H9 (cell line): ENCODE results near the gene CBLL1. TPM values are rescaled to one million over a fixed set of nuclear protein-coding genes. Genes with fewer than 3 reads are reported as not detected.

ENCODE experiments used
- DNase-seq: peaks from one replicate; pipeline ENCODE4 v3.0.0-alpha.2; 2017
- H2AFZ ChIP-seq: one replicate; pipeline ENCODE4 v1.6.1; 2013; ENCODE audit warnings: mild to moderate bottlenecking, low read length, control low read depth, moderate library complexity
- H2AK5ac ChIP-seq: 2 replicates; pipeline ENCODE4 v1.6.1; 2013; ENCODE audit warnings: low read length, control low read depth, mixed read lengths; ENCODE audit not compliant: insufficient read length
- H2BK120ac ChIP-seq: one replicate; pipeline ENCODE4 v1.6.1; 2013; ENCODE audit warnings: low read depth, mild to moderate bottlenecking, low read length, control low read depth, inconsistent platforms; ENCODE audit not compliant: poor library complexity, severe bottlenecking
- H2BK12ac ChIP-seq: 2 replicates; pipeline ENCODE4 v1.6.1; 2013; ENCODE audit warnings: low read length, control low read depth, mixed read lengths, low read depth; ENCODE audit not compliant: insufficient read length
- H2BK15ac ChIP-seq: 2 replicates; pipeline ENCODE4 v1.6.1; 2013; ENCODE audit warnings: low read depth, low read length, control low read depth
- H2BK20ac ChIP-seq: one replicate; pipeline ENCODE4 v1.6.1; 2013; ENCODE audit warnings: low read depth, mild to moderate bottlenecking, low read length, control low read depth, inconsistent platforms; ENCODE audit not compliant: poor library complexity, severe bottlenecking
- H2BK5ac ChIP-seq: 2 replicates; pipeline ENCODE4 v1.6.1; 2013; ENCODE audit warnings: low read length, control low read depth, mixed read lengths; ENCODE audit not compliant: insufficient read length
- H3K14ac ChIP-seq: 2 replicates; pipeline ENCODE4 v1.6.1; 2013; ENCODE audit warnings: low read length, control low read depth; ENCODE audit not compliant: insufficient read depth
- H3K18ac ChIP-seq: 2 replicates; pipeline ENCODE4 v1.6.1; 2013; ENCODE audit warnings: low read depth, mild to moderate bottlenecking, mixed read lengths, low read length, control low read depth; ENCODE audit not compliant: insufficient read length
- H3K23ac ChIP-seq: 2 replicates; pipeline ENCODE4 v1.6.1; 2013; ENCODE audit warnings: low read length, control low read depth, mixed read lengths, low read depth; ENCODE audit not compliant: insufficient read length
- H3K23me2 ChIP-seq: 2 replicates; pipeline ENCODE4 v1.6.1; 2013; ENCODE audit warnings: low read depth, mild to moderate bottlenecking, mixed read lengths, low read length, control low read depth; ENCODE audit not compliant: insufficient read length, poor library complexity, severe bottlenecking
- H3K27ac ChIP-seq: 2 replicates; pipeline ENCODE4 v1.5.1; 2013; ENCODE audit warnings: low read length, control low read depth, mixed read lengths, low read depth; ENCODE audit not compliant: insufficient read length
- H3K27me3 ChIP-seq: 2 replicates; pipeline ENCODE4 v1.6.1; 2013; ENCODE audit warnings: low read length, control low read depth, inconsistent platforms; ENCODE audit not compliant: insufficient read depth
- H3K4ac ChIP-seq: 2 replicates; pipeline ENCODE4 v1.6.1; 2013; ENCODE audit warnings: low read depth, mild to moderate bottlenecking, control low read depth, inconsistent platforms, low read length, moderate library complexity
- H3K4me1 ChIP-seq: 2 replicates; pipeline ENCODE4 v1.6.1; 2013; ENCODE audit warnings: low read length, control low read depth, inconsistent platforms; ENCODE audit not compliant: insufficient read depth
- H3K4me2 ChIP-seq: 2 replicates; pipeline ENCODE4 v1.6.1; 2013; ENCODE audit warnings: low read length, control low read depth, mixed read lengths; ENCODE audit not compliant: insufficient read length, insufficient read depth
- H3K56ac ChIP-seq: 2 replicates; pipeline ENCODE4 v1.6.1; 2013; ENCODE audit warnings: low read depth, mild to moderate bottlenecking, mixed read lengths, low read length, control low read depth; ENCODE audit not compliant: insufficient read length
- H3K79me1 ChIP-seq: 2 replicates; pipeline ENCODE4 v1.6.1; 2013; ENCODE audit warnings: low read depth, mild to moderate bottlenecking, moderate library complexity, low read length, control low read depth, inconsistent platforms; ENCODE audit not compliant: insufficient read depth, poor library complexity, severe bottlenecking
- H3K79me2 ChIP-seq: 2 replicates; pipeline ENCODE4 v1.6.1; 2013; ENCODE audit warnings: low read length, control low read depth, inconsistent platforms; ENCODE audit not compliant: insufficient read depth
- H3K9ac ChIP-seq: 2 replicates; pipeline ENCODE4 v1.6.1; 2013; ENCODE audit warnings: low read length, control low read depth, mixed read lengths; ENCODE audit not compliant: insufficient read length; ENCODE audit errors: extremely low read depth
- H3K9me3 ChIP-seq: one replicate; pipeline ENCODE4 v1.6.1; 2013; ENCODE audit warnings: low read depth, low read length, inconsistent platforms; ENCODE audit not compliant: control insufficient read depth
- H3T11ph ChIP-seq: one replicate; pipeline ENCODE4 v1.6.1; 2013; ENCODE audit warnings: mild to moderate bottlenecking, low read length, control low read depth, inconsistent platforms
- H4K20me1 ChIP-seq: one replicate; pipeline ENCODE4 v1.6.1; 2013; ENCODE audit not compliant: control insufficient read depth, insufficient read length, insufficient read depth
- H4K5ac ChIP-seq: 2 replicates; pipeline ENCODE4 v1.6.1; 2013; ENCODE audit warnings: low read depth, mild to moderate bottlenecking, mixed read lengths, low read length, control low read depth; ENCODE audit not compliant: insufficient read length
- H4K8ac ChIP-seq: replicated peaks from 2 replicates; pipeline ENCODE4 v1.6.1; 2013; ENCODE audit warnings: low read length, control low read depth, mixed read lengths, low read depth; ENCODE audit not compliant: insufficient read length
- H4K91ac ChIP-seq: 2 replicates; pipeline ENCODE4 v1.6.1; 2013; ENCODE audit warnings: low read depth, mild to moderate bottlenecking, moderate library complexity, mixed read lengths, low read length, control low read depth; ENCODE audit not compliant: insufficient read length
- H3K27ac Mint-ChIP-seq, 3 experiments: 2 replicates in 2 of 3; 3 replicates in 1 of 3; pipeline ENCODE4 v1.8.0; 2020 to 2021; ENCODE audit warnings: mixed read lengths in 3 of 3, mild to moderate bottlenecking in 1 of 3, moderate library complexity in 1 of 3
- H3K27me3 Mint-ChIP-seq: 2 replicates; pipeline ENCODE4 v1.8.0; 2021; ENCODE audit warnings: low read depth, mild to moderate bottlenecking, moderate library complexity, mixed read lengths
- H3K36me3 Mint-ChIP-seq, 3 experiments: 2 replicates in 2 of 3; 3 replicates in 1 of 3; pipeline ENCODE4 v1.8.0; 2020 to 2021; ENCODE audit warnings: low read depth in 3 of 3, mixed read lengths in 3 of 3; ENCODE audit not compliant: insufficient read depth in 1 of 3
- H3K4me1 Mint-ChIP-seq, 2 experiments: 2 replicates each; pipeline ENCODE4 v1.8.0; 2020; ENCODE audit warnings: mixed read lengths in 2 of 2
- H3K4me3 Mint-ChIP-seq, 2 experiments: 2 replicates in 1 of 2; 3 replicates in 1 of 2; pipeline ENCODE4 v1.8.0; 2020 to 2021; ENCODE audit warnings: mild to moderate bottlenecking in 2 of 2, mixed read lengths in 2 of 2, moderate library complexity in 1 of 2
- H3K9me3 Mint-ChIP-seq, 2 experiments: 2 replicates in 1 of 2; 3 replicates in 1 of 2; pipeline ENCODE4 v1.8.0; 2020; ENCODE audit warnings: mild to moderate bottlenecking in 2 of 2, mixed read lengths in 2 of 2, moderate library complexity in 1 of 2
- CTCF ChIP-seq: fragments of 200-600 bp; sonication (generic); conservative IDR thresholded peaks from 3 replicates; pipeline ENCODE4 v1.8.0; 2021; ENCODE audit warnings: antibody characterized with exemption, mild to moderate bottlenecking
- WGBS: extraction: QIAGEN DNeasy Blood & Tissue Kit; methylation state at CpG from one replicate; pipeline ENCODE4 v1.1.7; 2013; ENCODE audit warnings: missing lambda C conversion rate, low lambda C conversion rate, mixed read lengths; ENCODE audit not compliant: insufficient read length; ENCODE audit errors: extremely low coverage; 5-methylcytosine and 5-hydroxymethylcytosine counted together
- total RNA-seq: library from RNA; stranded (reverse); gene quantifications from 2 replicates; pipeline ENCODE4 v1.2.1, GENCODE V29; 2021

CBLL1 gene
- total RNA-seq, 1 experiment from 2014 or later = 32.2 TPM

DNA sequence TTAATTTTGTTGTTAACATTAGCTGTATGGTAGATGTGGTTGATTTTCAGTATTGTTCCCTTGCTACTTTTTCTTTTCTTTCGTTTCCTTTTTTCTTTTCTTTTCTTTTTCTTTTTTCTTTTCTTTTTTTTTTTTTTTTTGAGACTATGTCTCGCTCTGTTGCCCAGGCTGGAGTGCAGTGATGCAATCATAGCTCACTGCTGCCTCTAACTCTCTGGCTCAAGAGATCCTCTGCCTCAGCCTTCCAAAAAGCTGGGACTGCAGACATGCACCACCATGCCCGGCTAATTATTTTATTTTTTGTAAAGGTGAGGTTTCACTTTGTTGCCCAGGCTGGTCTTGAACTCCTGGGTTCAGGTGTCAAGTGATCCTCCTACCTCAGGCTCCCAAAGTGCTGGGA lies 44.7 kb downstream of the CBLL1 start:
- H4K5ac ChIP-seq = no peak overlapping the region
- no peaks in the 10 kb centered on the region for H3K9me3 ChIP-seq
- no peak overlapping the region for H3T11ph ChIP-seq
- Mint-ChIP-seq H3K27ac (no peak overlapping the region), H3K4me3 (no peak overlapping the region), H3K4me1 (peaks cover 21 to 25% of the 10 kb centered on the region in 2 experiments), H3K36me3 (no peaks in the 10 kb centered on the region), H3K27me3 (no peaks in the 10 kb centered on the region), H3K9me3 (no peaks in the 10 kb centered on the region)
- no peaks in the 10 kb centered on the region for H3K79me2 ChIP-seq
- H3K4me1 ChIP-seq = peaks cover 5% of the 10 kb centered on the region; the same call in 1 of the 2 replicates
- H3K27me3 ChIP-seq = no peaks in the 10 kb centered on the region
- no peak overlapping the region for H2BK120ac ChIP-seq
- H3K23me2 ChIP-seq = no peaks in the 10 kb centered on the region
- H4K20me1 ChIP-seq = no peaks in the 10 kb centered on the region
- H4K8ac ChIP-seq = no peak overlapping the region
- H3K14ac ChIP-seq = no peak overlapping the region
- no peak overlapping the region for H2AFZ ChIP-seq
- no peak overlapping the region for H3K9ac ChIP-seq
- no peak overlapping the region for H3K4ac ChIP-seq
- TF ChIP-seq CTCF = no peak
- H3K18ac ChIP-seq = no peak overlapping the region
- no peak overlapping the region for H3K27ac ChIP-seq
- H2AK5ac ChIP-seq = no peak overlapping the region
- H2BK20ac ChIP-seq = no peak overlapping the region
- no peak overlapping the region for H4K91ac ChIP-seq
- H2BK12ac ChIP-seq = no peak overlapping the region
- no peak overlapping the region for H3K4me2 ChIP-seq
- no peak overlapping the region for H3K23ac ChIP-seq
- H3K79me1 ChIP-seq = no peaks in the 10 kb centered on the region
- DNase-seq = no peak
- H2BK15ac ChIP-seq = no peak overlapping the region
- no peak overlapping the region for H2BK5ac ChIP-seq
- whole genome bisulfite sequencing = no CpG with 5 or more reads among the region's 3 CpGs
- no peak overlapping the region for H3K56ac ChIP-seq
